ENCODE results near the gene DUOX2. TPM values are rescaled to one million over a fixed set of nuclear protein-coding genes. Genes with fewer than 3 reads are reported as not detected.

The DUOX2 gene
- total RNA-seq, 1 experiment from 2014 or later = 0.08 TPM

GRCh38 chr15:45157974-45158373 lies 44.0 kb upstream of the DUOX2 start:
- ChIA-PET POLR2A (interaction anchor here (0.6 kb wide), 1 partner anchor 271 kb away, joined by 3 read pairs; no protein-coding TSS in a partner anchor), CTCF (interaction anchor here (0.5 to 0.7 kb wide), 4 partner anchors 42 to 589 kb away, joined by 3 to 10 read pairs (median 6); no protein-coding TSS in a partner anchor)
- no peaks in the 10 kb centered on the region for H3K9me3 ChIP-seq (ENCODE audit: control insufficient read depth, insufficient read depth, low read depth, low read length)
- intact Hi-C loops (cut with micrococcal nuclease; ENCODE audit: unreplicated experiment) = no loop called here
- no TSS peak for BruUV-seq (replicated peaks)
- H3K4me1 ChIP-seq (ENCODE audit: control insufficient read depth, insufficient read depth, low read length) = peaks cover 4% of the 10 kb centered on the region
- no peaks in the 10 kb centered on the region for H3K27me3 ChIP-seq (ENCODE audit: control insufficient read depth, insufficient read depth, low read length)
- no peak overlapping the region for H3K27ac ChIP-seq (ENCODE audit: low read length)
- no peak for ATAC-seq
- no peaks in the 10 kb centered on the region for H3K36me3 ChIP-seq (ENCODE audit: control insufficient read depth, insufficient read depth, low read length)
- DNase-seq (ENCODE audit: low read depth, low spot score) = no peak
- in situ Hi-C loops (cut with HindIII; ENCODE audit: low pct_unique_long_range_greater_than_20kb, low sequenced_read_pairs) = no loop called here
- TF ChIP-seq SIN3A (IDR thresholded peaks at IDR 0.05; ENCODE audit: borderline replicate concordance, insufficient read depth, low read depth, low read length) = no peak
- TF ChIP-seq POLR2AphosphoS5 (IDR thresholded peaks at IDR 0.05; ENCODE audit: low read depth, low read length) = no peak
- no peak for TF ChIP-seq CTCF (IDR thresholded peaks at IDR 0.05)
- no peak for TF ChIP-seq TCF7L2 (IDR thresholded peaks at IDR 0.05; ENCODE audit: low read depth, low read length)
- no peak for TF ChIP-seq REST (IDR thresholded peaks at IDR 0.05; ENCODE audit: insufficient read depth in 1 of 2, low read depth in 2 of 2, low read length in 1 of 2)
- H3K4me3 ChIP-seq (ENCODE audit: low read depth in 2 of 2, low read length in 2 of 2) = no peak overlapping the region

GRCh38 chr15:45156744-45157455 lies 42.9 kb upstream of the DUOX2 start:
- BruUV-seq (replicated peaks) = no TSS peak
- Histone ChIP-seq H3K36me3 (ENCODE audit: control insufficient read depth, insufficient read depth, low read length) (no peaks in the 10 kb centered on the region), H3K9me3 (ENCODE audit: control insufficient read depth, insufficient read depth, low read depth, low read length) (no peaks in the 10 kb centered on the region), H3K27me3 (ENCODE audit: control insufficient read depth, insufficient read depth, low read length) (no peaks in the 10 kb centered on the region), H3K4me3 (ENCODE audit: low read depth in 2 of 2, low read length in 2 of 2) (no peak overlapping the region), H3K27ac (ENCODE audit: low read length) (no peak overlapping the region), H3K4me1 (ENCODE audit: control insufficient read depth, insufficient read depth, low read length) (no peaks in the 10 kb centered on the region)
- TF ChIP-seq POLR2AphosphoS5 (IDR thresholded peaks at IDR 0.05; ENCODE audit: low read depth, low read length) = no peak
- TF ChIP-seq CTCF (IDR thresholded peaks at IDR 0.05) = no peak
- no peak for TF ChIP-seq TCF7L2 (IDR thresholded peaks at IDR 0.05; ENCODE audit: low read depth, low read length)
- TF ChIP-seq REST (IDR thresholded peaks at IDR 0.05; ENCODE audit: insufficient read depth in 1 of 2, low read depth in 2 of 2, low read length in 1 of 2) = no peak
- no peak for TF ChIP-seq SIN3A (IDR thresholded peaks at IDR 0.05; ENCODE audit: borderline replicate concordance, insufficient read depth, low read depth, low read length)
- intact Hi-C loops (cut with micrococcal nuclease; ENCODE audit: unreplicated experiment) = no loop called here
- ATAC-seq (no peak), DNase-seq (ENCODE audit: low read depth, low spot score) (no peak)
- POLR2A ChIA-PET = no interaction called here
- in situ Hi-C loops (cut with HindIII; ENCODE audit: low pct_unique_long_range_greater_than_20kb, low sequenced_read_pairs) = no loop called here
- CTCF ChIA-PET = no interaction called here

All from Panc1 (cell line).